Skeletal muscle tissue (tissue), 4 donors: ENCODE results near the gene XRCC5. TPM values are rescaled to one million over a fixed set of nuclear protein-coding genes. Genes with fewer than 3 reads are reported as not detected.

Experiments used
- H3K27ac ChIP-seq: one replicate; pipeline ENCODE4 v1.7.0; 2013; ENCODE audit warnings: mild to moderate bottlenecking, low read depth, low read length, inconsistent platforms
- H3K27me3 ChIP-seq, 3 donors: one replicate each; pipeline ENCODE4 v1.7.0; 2013; ENCODE audit warnings: low read length in 3 of 3; ENCODE audit not compliant: control insufficient read depth in 3 of 3, insufficient read depth in 3 of 3
- H3K36me3 ChIP-seq, 3 donors: one replicate each; pipeline ENCODE4 v1.7.0; 2013; ENCODE audit warnings: low read length in 3 of 3; ENCODE audit not compliant: control insufficient read depth in 3 of 3, insufficient read depth in 3 of 3
- H3K4me1 ChIP-seq, 3 donors: one replicate each; pipeline ENCODE4 v1.7.0; 2013; ENCODE audit warnings: low read length in 3 of 3, mild to moderate bottlenecking in 3 of 3; ENCODE audit not compliant: control insufficient read depth in 3 of 3, insufficient read depth in 3 of 3
- H3K4me3 ChIP-seq, 3 donors: one replicate each; pipeline ENCODE4 v1.7.0; 2013; ENCODE audit warnings: low read length in 3 of 3
- H3K9ac ChIP-seq, 3 donors: one replicate each; pipeline ENCODE4 v1.7.0; 2013; ENCODE audit warnings: low read length in 3 of 3, mild to moderate bottlenecking in 3 of 3, moderate library complexity in 2 of 3, low read depth in 1 of 3
- H3K9me3 ChIP-seq, 3 donors: one replicate each; pipeline ENCODE4 v1.7.0; 2013; ENCODE audit warnings: low read length in 3 of 3; ENCODE audit not compliant: control insufficient read depth in 3 of 3
- total RNA-seq: library from RNA; depleted of rRNA; stranded (reverse); fragments of >200 nt; gene quantifications from one replicate; pipeline ENCODE4 v1.2.3, GENCODE V29; 2014
- donor health status: Osteomylitis.

XRCC5 gene
- total RNA-seq, 1 donor from 2014 or later: 188 TPM

DNA sequence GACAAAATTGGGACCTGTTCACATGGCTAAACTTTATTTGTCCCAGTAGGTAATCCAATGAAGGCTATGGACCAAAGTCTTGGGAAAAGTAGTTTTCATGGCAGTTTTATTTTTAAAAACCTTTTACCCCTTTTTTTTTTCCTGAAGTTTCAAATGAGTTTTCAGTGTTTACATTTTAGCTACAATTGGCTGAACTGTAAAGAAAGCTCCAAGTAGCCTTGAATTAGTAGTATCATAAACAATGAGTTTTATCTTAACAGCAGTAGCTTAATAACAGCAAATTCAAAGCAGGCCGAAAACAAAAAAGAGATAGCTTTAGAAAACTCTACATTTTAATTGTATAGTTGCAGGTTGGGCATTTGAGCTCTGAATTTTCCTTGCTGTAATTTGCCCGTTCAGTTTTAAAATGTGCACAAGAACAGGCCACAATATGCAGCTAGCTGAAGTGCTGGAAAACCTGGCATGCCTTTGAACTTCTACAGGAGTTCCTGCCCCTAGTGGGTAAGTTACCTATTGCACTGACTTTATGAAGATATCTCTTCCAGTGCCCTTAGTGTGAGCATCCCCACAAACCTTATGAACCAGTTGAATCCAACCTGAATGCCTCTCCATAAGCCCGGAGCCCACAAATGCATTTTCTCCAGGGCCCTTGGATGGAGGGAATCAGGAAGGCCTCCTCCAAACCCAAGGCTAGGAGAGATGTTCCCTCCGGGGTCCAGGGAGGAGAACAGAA is 106.7 kb downstream of the XRCC5 start:
- Histone ChIP-seq H3K36me3 (peaks cover 0 to 3% (median 0%) of the 10 kb centered on the region in 3 donors), H3K4me3 (no peak overlapping the region), H3K9ac (no peak overlapping the region), H3K27ac (no peak overlapping the region), H3K9me3 (no peaks in the 10 kb centered on the region), H3K4me1 (peaks cover 0 to 3% (median 0%) of the 10 kb centered on the region in 3 donors), H3K27me3 (no peaks in the 10 kb centered on the region)

GRCh38 chr2:216216951-216217903 is 108.1 kb downstream of the XRCC5 start:
- no peak overlapping the region for H3K27ac ChIP-seq
- no peak overlapping the region for H3K9ac ChIP-seq
- H3K4me3 ChIP-seq: no peak overlapping the region
- no peaks in the 10 kb centered on the region for H3K9me3 ChIP-seq
- peaks cover 0 to 3% (median 0%) of the 10 kb centered on the region in 3 donors for H3K4me1 ChIP-seq
- no peaks in the 10 kb centered on the region for H3K27me3 ChIP-seq
- H3K36me3 ChIP-seq: peaks cover 0 to 2% (median 0%) of the 10 kb centered on the region in 3 donors

- no peaks in the 10 kb centered on the region for H3K36me3 ChIP-seq
- no peak overlapping the region for H3K27ac ChIP-seq
- no peak overlapping the region for H3K9ac ChIP-seq
Measured at GRCh38 chr2:216217904-216218260, 108.7 kb downstream of the XRCC5 start.

DNA sequence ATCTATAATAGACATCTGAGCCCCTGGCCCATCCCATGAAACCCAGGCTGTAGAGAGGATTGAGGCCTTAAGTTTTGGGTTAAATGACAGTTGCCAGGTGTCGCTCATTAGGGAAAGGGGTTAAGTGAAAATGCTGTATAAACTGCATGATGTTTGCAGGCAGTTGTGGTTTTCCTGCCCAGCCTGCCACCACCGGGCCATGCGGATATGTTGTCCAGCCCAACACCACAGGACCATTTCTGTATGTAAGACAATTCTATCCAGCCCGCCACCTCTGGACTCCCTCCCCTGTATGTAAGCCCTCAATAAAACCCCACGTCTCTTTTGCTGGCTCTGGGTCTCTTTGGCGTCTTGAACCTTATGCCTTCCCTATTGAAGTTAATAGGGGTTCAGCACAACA is 110.7 kb downstream of the XRCC5 start:
- Histone ChIP-seq H3K9me3 (no peaks in the 10 kb centered on the region), H3K27me3 (no peaks in the 10 kb centered on the region), H3K27ac (no peak overlapping the region), H3K4me1 (peaks cover 0 to 3% (median 0%) of the 10 kb centered on the region in 3 donors), H3K4me3 (no peak overlapping the region), H3K9ac (no peak overlapping the region), H3K36me3 (no peaks in the 10 kb centered on the region)

More at GRCh38 chr2:216217904-216218260, 108.7 kb downstream of the XRCC5 start:
- no peaks in the 10 kb centered on the region for H3K27me3 ChIP-seq
- H3K4me1 ChIP-seq: peaks cover 0 to 3% (median 0%) of the 10 kb centered on the region in 3 donors
- H3K4me3 ChIP-seq: no peak overlapping the region
- no peaks in the 10 kb centered on the region for H3K9me3 ChIP-seq

GRCh38 chr2:216220976-216221375 is 111.8 kb downstream of the XRCC5 start:
- no peak overlapping the region for H3K27ac ChIP-seq
- H3K4me3 ChIP-seq: no peak overlapping the region
- no peaks in the 10 kb centered on the region for H3K9me3 ChIP-seq
- no peaks in the 10 kb centered on the region for H3K36me3 ChIP-seq
- H3K27me3 ChIP-seq: no peaks in the 10 kb centered on the region
- H3K9ac ChIP-seq: no peak overlapping the region
- H3K4me1 ChIP-seq: peaks cover 0 to 3% (median 0%) of the 10 kb centered on the region in 3 donors

DNA sequence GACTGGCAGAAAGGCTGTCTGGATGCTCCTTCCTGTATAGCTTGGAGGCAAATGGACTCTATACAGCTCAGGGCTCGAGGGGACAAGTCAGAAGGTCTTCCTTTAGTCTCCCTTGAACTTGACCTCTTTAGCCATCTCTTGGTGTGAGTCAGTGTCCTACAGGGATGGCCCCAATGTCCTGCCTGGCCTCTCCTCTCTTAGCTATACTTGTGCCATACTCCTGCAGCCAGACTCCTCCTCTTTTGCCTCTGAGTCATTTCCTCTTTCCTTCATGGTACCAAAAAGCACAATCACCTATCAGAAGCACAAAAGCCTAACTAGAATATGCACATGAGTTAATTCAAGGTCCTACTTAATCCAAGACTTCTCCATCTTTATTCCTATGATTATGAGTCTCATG is 112.7 kb downstream of the XRCC5 start:
- Histone ChIP-seq H3K27ac (no peak overlapping the region), H3K36me3 (no peaks in the 10 kb centered on the region), H3K4me3 (no peak overlapping the region), H3K9ac (no peak overlapping the region), H3K4me1 (peaks cover 0 to 3% (median 0%) of the 10 kb centered on the region in 3 donors), H3K27me3 (no peaks in the 10 kb centered on the region), H3K9me3 (no peaks in the 10 kb centered on the region)

DNA sequence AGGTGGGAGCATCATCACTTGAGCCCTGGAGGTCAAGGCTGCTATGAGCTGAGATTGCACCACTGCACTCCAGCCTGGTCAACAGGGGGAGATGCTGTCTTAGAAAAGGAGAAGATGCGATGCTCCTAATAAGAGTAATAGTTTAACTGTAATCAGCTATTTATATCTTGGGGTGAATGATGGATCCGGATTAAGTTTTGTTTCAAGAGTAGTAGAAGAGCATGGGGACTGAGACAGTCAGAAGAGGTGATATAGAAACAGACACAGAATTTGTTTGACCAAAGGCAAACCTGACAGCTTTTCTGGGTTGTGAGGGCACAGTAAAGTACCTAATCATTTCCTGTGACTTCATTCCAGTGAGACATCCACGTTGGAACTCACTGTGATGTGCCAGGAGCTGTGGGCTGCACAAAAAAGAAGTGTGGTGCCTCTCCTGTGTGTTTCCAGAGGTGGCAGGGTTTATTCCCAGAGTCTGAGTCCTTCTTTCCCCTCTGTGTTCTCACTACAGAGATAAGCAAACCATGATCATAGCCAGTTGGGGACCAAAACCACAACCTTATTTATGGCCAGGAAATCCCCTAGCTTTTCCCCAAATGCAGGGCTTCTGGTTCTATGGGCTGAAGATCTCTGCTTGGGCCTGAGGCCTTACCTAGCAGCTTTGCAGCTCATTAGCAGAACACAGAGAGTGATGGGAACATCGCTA is 113.7 kb downstream of the XRCC5 start:
- H3K4me1 ChIP-seq: peaks cover 0 to 2% (median 0%) of the 10 kb centered on the region in 3 donors
- no peak overlapping the region for H3K27ac ChIP-seq
- no peak overlapping the region for H3K4me3 ChIP-seq
- H3K36me3 ChIP-seq: no peaks in the 10 kb centered on the region
- H3K9ac ChIP-seq: no peak overlapping the region
- no peaks in the 10 kb centered on the region for H3K9me3 ChIP-seq
- no peaks in the 10 kb centered on the region for H3K27me3 ChIP-seq

DNA sequence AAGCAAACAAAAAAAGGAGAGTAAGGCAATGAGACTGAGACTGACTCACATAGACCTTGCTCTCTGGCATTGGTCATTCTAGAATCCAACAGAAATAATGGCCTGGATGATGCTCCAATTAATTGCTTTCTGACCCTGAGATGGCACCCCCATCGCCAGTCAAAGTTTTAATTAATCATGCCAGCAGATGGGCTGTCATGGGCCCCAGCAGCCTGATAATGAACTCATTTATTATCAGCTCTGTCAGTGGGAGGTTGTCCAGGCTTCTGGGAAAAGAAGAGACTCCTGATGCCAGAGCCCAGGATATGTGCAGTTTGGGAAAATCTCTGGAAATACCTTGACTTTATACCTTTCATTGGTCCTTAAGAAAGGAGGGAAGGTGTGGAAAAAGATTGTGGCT is 115.2 kb downstream of the XRCC5 start:
- Histone ChIP-seq H3K4me3 (no peak overlapping the region), H3K27ac (no peak overlapping the region), H3K36me3 (no peaks in the 10 kb centered on the region), H3K9ac (no peak overlapping the region), H3K9me3 (no peaks in the 10 kb centered on the region), H3K27me3 (no peaks in the 10 kb centered on the region), H3K4me1 (no peaks in the 10 kb centered on the region)

DNA sequence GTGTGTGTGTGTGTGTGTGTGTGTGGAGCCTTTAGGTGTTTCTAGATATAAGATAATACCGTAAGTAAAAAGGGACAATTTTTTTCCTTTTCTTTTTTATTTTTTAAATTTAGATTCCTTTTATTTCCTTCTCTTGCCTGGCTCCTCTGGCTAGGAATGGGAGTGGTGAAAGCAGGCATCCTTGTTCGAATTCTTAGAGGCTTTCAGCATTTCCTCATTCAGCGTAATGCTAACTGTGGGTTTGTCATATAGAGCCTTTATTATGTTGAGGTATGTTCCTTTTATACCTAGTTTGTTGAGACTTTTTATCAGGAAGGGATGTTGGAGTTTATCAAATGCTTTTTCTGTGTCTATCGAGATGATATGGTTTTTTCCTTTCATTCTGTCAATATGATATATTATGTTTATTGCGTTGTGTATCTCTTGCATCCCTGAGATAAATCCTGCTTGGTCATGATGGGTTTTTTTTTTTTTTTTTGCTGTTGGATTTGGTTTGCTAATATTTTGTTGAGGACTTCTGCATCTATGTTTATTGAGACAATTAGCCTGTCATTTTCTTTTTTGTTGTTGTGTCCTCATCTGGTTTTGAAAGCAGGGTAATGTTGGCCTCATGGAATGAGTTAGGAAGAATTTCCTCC is 120.2 kb downstream of the XRCC5 start:
- Histone ChIP-seq H3K9me3 (peaks cover 0 to 7% (median 3%) of the 10 kb centered on the region in 3 donors), H3K9ac (no peak overlapping the region), H3K27ac (no peak overlapping the region), H3K27me3 (no peaks in the 10 kb centered on the region), H3K36me3 (no peaks in the 10 kb centered on the region), H3K4me3 (no peak overlapping the region), H3K4me1 (no peaks in the 10 kb centered on the region)
